Esophagus squamous epithelium (tissue), 4 donors: ENCODE measurements around the gene IL22RA2.

Experiments
- POLR2A ChIP-seq, 4 donors: fragments of 450-650 bp; IDR thresholded peaks; one replicate each; pipeline ENCODE4 v1.6.1; 2017; ENCODE audit warnings: antibody characterized with exemption in 4 of 4, mild to moderate bottlenecking in 4 of 4, moderate library complexity in 3 of 4
- TF ChIP-seq, protein P1 (sequence below), 6 experiments: fragments of 450-650 bp in 4 of 6; fragments of 200-600 bp in 2 of 6; sonication (generic) in 2 of 6; IDR thresholded peaks; one replicate each; pipeline ENCODE4 v1.5.1; 2016 to 2019; ENCODE audit warnings: antibody characterized with exemption in 6 of 6, mild to moderate bottlenecking in 4 of 6, moderate library complexity in 4 of 6

DNA sequence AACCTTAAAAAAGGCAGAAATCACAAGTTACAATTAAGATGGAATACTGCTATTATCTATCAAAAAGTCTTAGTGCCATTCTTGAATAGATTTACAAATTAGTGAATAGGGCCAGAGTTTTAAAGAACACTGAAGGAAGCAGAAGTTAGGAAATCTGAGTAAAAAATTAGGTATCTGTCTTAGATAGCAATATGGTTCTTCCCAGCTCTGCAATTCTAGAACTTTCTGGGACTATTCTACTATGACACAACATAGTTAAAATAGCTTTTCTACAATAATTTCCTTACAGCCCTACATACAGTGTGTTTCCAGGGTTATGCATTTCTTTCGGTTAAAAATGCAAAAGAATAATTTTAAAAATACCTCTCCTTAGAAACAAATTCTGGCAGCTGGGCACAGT, 27.6 kb upstream of the IL22RA2 start:
- TF ChIP-seq, protein P1, sequence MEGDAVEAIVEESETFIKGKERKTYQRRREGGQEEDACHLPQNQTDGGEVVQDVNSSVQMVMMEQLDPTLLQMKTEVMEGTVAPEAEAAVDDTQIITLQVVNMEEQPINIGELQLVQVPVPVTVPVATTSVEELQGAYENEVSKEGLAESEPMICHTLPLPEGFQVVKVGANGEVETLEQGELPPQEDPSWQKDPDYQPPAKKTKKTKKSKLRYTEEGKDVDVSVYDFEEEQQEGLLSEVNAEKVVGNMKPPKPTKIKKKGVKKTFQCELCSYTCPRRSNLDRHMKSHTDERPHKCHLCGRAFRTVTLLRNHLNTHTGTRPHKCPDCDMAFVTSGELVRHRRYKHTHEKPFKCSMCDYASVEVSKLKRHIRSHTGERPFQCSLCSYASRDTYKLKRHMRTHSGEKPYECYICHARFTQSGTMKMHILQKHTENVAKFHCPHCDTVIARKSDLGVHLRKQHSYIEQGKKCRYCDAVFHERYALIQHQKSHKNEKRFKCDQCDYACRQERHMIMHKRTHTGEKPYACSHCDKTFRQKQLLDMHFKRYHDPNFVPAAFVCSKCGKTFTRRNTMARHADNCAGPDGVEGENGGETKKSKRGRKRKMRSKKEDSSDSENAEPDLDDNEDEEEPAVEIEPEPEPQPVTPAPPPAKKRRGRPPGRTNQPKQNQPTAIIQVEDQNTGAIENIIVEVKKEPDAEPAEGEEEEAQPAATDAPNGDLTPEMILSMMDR (IDR thresholded peaks at IDR 0.05) = no peak
- no peak for TF ChIP-seq POLR2A (IDR thresholded peaks at IDR 0.05)
